Measurements from ENCODE around the gene PRKAR1B. TPM values are rescaled to one million over a fixed set of nuclear protein-coding genes. Genes with fewer than 3 reads are reported as not detected.

Gene PRKAR1B
- total RNA-seq, 1 donor from 2014 or later = 14.7 TPM

GRCh38 chr7:774161-775109 is 47.4 kb upstream of the PRKAR1B start:
- Histone ChIP-seq H4K20me1 (ENCODE audit: insufficient read depth, low read length) (peaks cover 8% of the 10 kb centered on the region), H3K36me3 (ENCODE audit: insufficient read depth, low read length) (peaks cover 8% of the 10 kb centered on the region), H2AFZ (ENCODE audit: low read depth, low read length) (no peak overlapping the region), H3K4me3 (ENCODE audit: insufficient read depth, low read depth, low read length) (no peak overlapping the region), H3K9ac (ENCODE audit: low read length) (no peak overlapping the region), H3K27me3 (ENCODE audit: insufficient read depth, low read length) (no peaks in the 10 kb centered on the region), H3K4me2 (ENCODE audit: low read length) (no peak overlapping the region), H3K4me1 (ENCODE audit: insufficient read depth, low read length) (peaks cover 31% of the 10 kb centered on the region), H3K27ac (ENCODE audit: low read depth, low read length) (no peak overlapping the region), H3K9me3 (ENCODE audit: insufficient read depth, low read depth, low read length) (no peaks in the 10 kb centered on the region), H3K79me2 (ENCODE audit: insufficient read depth, low read length) (no peaks in the 10 kb centered on the region)
- Mint-ChIP-seq H3K4me3 (ENCODE audit: unreplicated experiment) (no peak overlapping the region), H3K27me3 (ENCODE audit: low read depth, unreplicated experiment) (no peaks in the 10 kb centered on the region), H3K36me3 (ENCODE audit: low read depth, unreplicated experiment) (peaks cover 4% of the 10 kb centered on the region), H3K4me1 (ENCODE audit: low read depth, unreplicated experiment) (no peaks in the 10 kb centered on the region), H3K9me3 (ENCODE audit: unreplicated experiment) (no peaks in the 10 kb centered on the region), H3K27ac (ENCODE audit: unreplicated experiment) (no peak overlapping the region)
- FAIRE-seq = no peak
- TF ChIP-seq, protein P1, sequence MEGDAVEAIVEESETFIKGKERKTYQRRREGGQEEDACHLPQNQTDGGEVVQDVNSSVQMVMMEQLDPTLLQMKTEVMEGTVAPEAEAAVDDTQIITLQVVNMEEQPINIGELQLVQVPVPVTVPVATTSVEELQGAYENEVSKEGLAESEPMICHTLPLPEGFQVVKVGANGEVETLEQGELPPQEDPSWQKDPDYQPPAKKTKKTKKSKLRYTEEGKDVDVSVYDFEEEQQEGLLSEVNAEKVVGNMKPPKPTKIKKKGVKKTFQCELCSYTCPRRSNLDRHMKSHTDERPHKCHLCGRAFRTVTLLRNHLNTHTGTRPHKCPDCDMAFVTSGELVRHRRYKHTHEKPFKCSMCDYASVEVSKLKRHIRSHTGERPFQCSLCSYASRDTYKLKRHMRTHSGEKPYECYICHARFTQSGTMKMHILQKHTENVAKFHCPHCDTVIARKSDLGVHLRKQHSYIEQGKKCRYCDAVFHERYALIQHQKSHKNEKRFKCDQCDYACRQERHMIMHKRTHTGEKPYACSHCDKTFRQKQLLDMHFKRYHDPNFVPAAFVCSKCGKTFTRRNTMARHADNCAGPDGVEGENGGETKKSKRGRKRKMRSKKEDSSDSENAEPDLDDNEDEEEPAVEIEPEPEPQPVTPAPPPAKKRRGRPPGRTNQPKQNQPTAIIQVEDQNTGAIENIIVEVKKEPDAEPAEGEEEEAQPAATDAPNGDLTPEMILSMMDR (IDR thresholded peaks at IDR 0.05; ENCODE audit: insufficient read depth, low read depth, low read length) = peak; percentile 63
- no peak for TF ChIP-seq EZH2 (IDR thresholded peaks at IDR 0.05; ENCODE audit: insufficient read depth, low read length)
- no peak for DNase-seq (ENCODE audit: low read depth)

- Histone ChIP-seq H3K27ac (ENCODE audit: low read depth, low read length) (no peak overlapping the region), H3K9me3 (ENCODE audit: insufficient read depth, low read depth, low read length) (no peaks in the 10 kb centered on the region), H3K79me2 (ENCODE audit: insufficient read depth, low read length) (no peaks in the 10 kb centered on the region), H3K4me2 (ENCODE audit: low read length) (no peak overlapping the region), H3K36me3 (ENCODE audit: insufficient read depth, low read length) (peaks cover 8% of the 10 kb centered on the region), H3K4me1 (ENCODE audit: insufficient read depth, low read length) (peaks cover 29% of the 10 kb centered on the region), H3K9ac (ENCODE audit: low read length) (no peak overlapping the region), H3K4me3 (ENCODE audit: insufficient read depth, low read depth, low read length) (no peak overlapping the region), H2AFZ (ENCODE audit: low read depth, low read length) (no peak overlapping the region), H4K20me1 (ENCODE audit: insufficient read depth, low read length) (peaks cover 5% of the 10 kb centered on the region), H3K27me3 (ENCODE audit: insufficient read depth, low read length) (no peaks in the 10 kb centered on the region)
- FAIRE-seq (no peak), DNase-seq (ENCODE audit: low read depth) (no peak)
- Mint-ChIP-seq H3K4me3 (ENCODE audit: unreplicated experiment) (no peak overlapping the region), H3K27me3 (ENCODE audit: low read depth, unreplicated experiment) (no peaks in the 10 kb centered on the region), H3K9me3 (ENCODE audit: unreplicated experiment) (no peaks in the 10 kb centered on the region), H3K36me3 (ENCODE audit: low read depth, unreplicated experiment) (peaks cover 4% of the 10 kb centered on the region), H3K4me1 (ENCODE audit: low read depth, unreplicated experiment) (no peaks in the 10 kb centered on the region), H3K27ac (ENCODE audit: unreplicated experiment) (no peak overlapping the region)
- TF ChIP-seq, protein P1 (IDR thresholded peaks at IDR 0.05; ENCODE audit: insufficient read depth, low read depth, low read length) = no peak
- TF ChIP-seq EZH2 (IDR thresholded peaks at IDR 0.05; ENCODE audit: insufficient read depth, low read length) = no peak
Observed at GRCh38 chr7:773622-773915, 46.5 kb upstream of the PRKAR1B start.

Data from astrocyte (in vitro differentiated cells and primary cell).